HG03571 (cell line): ENCODE data around the gene SLC17A9.

Experiments used
- ATAC-seq: cut with Tn5 transposase; IDR thresholded peaks from one replicate; pipeline ENCODE4 v1.9.1; 2021; ENCODE audit not compliant: unreplicated experiment

SLC17A9 gene

GRCh38 chr20:62967149-62967501, 14.6 kb downstream of the SLC17A9 start:
- no peak for ATAC-seq

- ATAC-seq: no peak
These were observed 15.3 kb downstream of the SLC17A9 start for GRCh38 chr20:62967628-62968351.

- ATAC-seq: no peak
These were observed 16.1 kb downstream of the SLC17A9 start for GRCh38 chr20:62968378-62969178.

- no peak for ATAC-seq
These were observed 16.8 kb downstream of the SLC17A9 start for GRCh38 chr20:62969179-62969760.

- no peak for ATAC-seq
These were observed 17.4 kb downstream of the SLC17A9 start for GRCh38 chr20:62969939-62970306.

DNA sequence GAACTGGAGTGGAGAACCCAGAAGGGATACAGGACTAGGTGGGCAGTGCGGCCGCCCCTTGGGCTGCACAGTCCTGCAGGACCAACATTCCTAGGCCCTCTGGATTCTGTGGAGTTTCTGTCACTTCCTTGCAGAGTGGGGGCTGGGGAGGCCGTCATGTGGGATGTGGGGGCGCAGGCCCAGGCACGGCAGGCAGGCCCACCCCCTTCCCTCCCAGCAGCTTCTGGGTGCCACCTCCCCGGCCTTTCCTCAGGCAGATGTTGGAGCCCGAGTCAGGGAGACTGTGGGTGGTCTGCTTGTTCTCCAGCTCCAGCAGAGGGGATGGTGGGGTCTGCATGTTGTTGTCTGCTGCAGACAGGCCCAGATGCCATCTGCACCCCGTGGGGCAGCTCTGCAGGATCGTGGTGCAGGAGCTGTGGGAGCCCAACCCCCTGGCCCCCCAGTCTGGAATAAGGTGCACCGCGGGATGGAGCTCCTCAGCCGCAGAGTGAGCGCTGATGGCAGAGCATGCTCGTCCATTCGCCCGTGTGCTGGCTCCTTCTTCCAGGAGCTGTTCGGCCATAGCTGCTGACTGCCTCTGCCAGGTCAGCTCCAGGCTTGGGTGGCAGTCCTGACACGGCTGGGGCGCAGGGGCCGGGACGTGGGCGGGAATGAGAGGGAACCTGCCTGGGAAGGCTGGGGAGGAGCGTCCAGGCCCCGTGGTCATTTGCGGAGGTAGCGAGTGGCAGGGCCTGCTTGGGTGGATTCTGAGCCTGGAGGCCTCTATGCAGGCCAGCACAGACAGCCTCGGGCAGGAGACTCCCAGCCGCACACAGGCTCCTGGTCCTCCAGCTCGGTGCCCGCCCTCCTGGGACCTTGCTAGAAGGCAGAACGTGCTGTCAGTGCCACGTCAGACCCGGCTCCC, 18.1 kb downstream of the SLC17A9 start:
- no peak for ATAC-seq

- ATAC-seq: no peak
These were observed 18.9 kb downstream of the SLC17A9 start for GRCh38 chr20:62971211-62971949.

- ATAC-seq: peak; percentile 50
These were observed 19.7 kb downstream of the SLC17A9 start for GRCh38 chr20:62971950-62972844.

- ATAC-seq: no peak
These were observed 20.6 kb downstream of the SLC17A9 start for GRCh38 chr20:62972845-62973745.

GRCh38 chr20:62975251-62975760, 22.8 kb downstream of the SLC17A9 start:
- no peak for ATAC-seq

DNA sequence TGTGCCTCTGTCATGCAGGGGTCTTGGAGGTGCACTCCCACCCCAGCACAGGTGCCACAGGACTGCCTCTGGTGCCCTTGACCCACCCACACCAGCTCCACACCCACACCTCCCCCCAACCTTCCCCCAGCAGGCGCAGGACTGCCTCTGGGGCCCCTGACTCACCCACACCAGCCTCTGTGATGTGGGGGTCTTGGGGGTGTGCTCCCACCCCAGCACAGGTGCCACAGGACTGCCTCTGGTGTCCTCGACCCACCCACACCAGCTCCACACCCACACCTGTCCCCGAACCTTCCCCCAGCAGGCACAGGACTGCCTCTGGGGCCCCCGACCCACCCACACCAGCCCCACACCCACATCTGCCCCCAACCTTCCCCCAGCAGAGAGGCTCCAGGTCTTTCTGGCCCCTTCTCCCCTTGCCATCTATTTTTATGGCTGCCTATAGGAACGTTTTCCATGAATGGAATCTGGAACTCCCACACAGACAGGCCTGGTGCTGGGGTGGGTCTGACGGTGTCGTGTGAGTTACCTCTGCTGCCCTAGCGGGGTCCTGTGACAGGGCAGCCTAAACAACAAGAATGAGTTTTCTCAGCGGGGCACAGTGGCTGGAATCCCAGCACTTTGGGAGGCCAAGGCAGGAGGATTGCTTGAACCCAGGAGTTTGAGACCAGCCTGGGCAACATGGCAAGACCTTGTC, 23.5 kb downstream of the SLC17A9 start:
- ATAC-seq: no peak

DNA sequence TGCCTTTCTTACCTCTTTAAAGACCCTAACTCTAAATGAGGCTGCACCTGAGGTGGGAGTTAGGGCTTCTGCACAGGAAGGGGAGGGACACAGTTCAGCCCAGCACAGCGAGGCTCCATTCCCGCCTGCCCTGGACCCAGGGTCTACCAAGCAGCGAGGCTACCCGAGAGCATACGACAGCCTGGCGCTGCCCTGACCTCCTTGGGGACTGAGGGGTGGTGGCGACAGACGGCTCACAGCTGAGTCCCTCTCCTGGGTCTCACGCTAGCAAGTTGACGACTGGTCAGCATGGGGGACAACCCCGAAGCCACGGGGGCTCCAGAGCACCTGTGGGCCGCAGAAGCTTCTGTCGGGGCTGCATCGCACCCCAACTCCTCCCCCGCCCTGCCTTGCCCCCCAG, 24.4 kb downstream of the SLC17A9 start:
- ATAC-seq: no peak

- peak; percentile 50 for ATAC-seq
These were observed 25.4 kb downstream of the SLC17A9 start for GRCh38 chr20:62977613-62978560.

DNA sequence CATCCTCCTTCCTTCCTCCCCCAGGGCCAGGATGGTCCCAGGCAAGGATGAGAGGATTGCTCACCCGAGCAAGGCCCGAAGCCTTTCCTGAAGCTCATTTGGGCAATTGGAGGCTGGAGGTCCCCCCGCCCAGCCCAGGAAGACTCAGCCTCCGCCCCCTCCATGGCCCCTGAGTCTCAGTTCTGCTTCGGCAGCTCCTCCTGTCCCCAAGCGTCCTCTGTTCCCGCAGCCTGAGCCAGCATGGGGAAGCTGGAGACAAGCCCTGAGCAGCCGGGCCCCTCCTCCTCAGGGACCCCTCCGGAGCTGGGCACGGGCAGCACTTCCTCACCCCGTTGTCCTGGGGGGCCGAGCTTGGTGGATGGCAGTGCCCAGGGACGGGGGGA, 26.0 kb downstream of the SLC17A9 start:
- ATAC-seq: no peak

GRCh38 chr20:62979310-62979709, 26.8 kb downstream of the SLC17A9 start:
- no peak for ATAC-seq

DNA sequence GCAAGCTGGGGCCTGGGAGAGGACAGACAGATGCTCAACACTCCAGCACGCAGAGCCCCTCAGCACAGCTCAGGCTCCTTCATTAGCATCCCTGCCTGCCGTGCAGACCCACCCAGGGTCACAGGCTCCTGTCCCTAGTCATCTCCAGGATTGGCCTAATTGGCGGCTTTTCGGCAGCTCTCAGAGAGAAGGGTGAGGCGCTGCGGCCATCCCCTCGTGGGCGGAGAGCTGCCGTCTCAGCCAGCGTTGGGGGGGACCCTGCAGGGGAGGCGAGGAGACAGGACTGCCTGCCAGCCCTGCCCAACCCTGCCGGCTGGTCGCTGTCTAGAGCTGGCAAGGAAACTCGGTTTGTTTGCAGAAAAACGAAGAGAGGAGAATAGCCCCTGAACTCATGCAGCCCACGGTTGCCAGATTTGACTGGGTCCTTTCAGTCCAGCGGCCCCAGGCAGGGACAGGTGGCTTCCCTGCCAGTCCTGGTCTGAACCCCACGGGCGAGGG, 27.4 kb downstream of the SLC17A9 start:
- no peak for ATAC-seq
